ENCODE results near the gene CDH13.

Gene CDH13

DNA sequence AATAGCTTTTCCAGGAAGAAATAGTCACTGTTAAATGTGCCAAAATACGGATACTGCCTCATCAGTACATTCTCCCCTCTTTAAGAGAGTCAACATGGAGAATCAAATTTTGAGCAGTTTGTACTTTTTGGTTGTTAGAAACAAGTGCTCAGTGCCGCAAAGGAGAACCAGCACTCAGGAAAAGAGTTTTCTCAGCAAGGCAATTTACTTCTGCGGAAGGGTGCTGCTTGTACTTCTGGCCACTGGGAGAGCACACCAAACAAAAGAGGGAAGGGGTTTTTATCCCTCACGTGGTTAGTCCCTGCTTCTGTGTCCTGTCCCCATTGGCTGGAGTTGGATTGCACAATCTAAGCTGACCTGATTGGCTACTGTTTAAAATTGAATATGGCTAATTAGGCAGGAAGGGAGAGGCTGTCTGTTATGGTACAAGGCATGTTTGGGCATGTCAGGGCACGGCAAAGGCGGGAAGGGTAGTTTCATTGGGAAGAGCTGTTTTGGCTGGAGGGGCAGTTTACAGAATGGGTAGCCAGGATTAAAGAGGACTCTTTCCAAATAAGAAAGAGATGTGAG lies 499.3 kb downstream of the CDH13 start:
- H3K27me3 ChIP-seq (ENCODE audit: insufficient read depth, poor library complexity, severe bottlenecking), result no peaks in the 10 kb centered on the region
- no peaks in the 10 kb centered on the region for H3K4me1 ChIP-seq (ENCODE audit: insufficient read depth, poor library complexity, severe bottlenecking)
- no peak for DNase-seq (ENCODE audit: low spot score)
- no peak overlapping the region for H3K4me3 ChIP-seq (ENCODE audit: severe bottlenecking)
- H3K9me3 ChIP-seq (ENCODE audit: severe bottlenecking), result peaks cover 22% of the 10 kb centered on the region
- TF ChIP-seq, protein P1, sequence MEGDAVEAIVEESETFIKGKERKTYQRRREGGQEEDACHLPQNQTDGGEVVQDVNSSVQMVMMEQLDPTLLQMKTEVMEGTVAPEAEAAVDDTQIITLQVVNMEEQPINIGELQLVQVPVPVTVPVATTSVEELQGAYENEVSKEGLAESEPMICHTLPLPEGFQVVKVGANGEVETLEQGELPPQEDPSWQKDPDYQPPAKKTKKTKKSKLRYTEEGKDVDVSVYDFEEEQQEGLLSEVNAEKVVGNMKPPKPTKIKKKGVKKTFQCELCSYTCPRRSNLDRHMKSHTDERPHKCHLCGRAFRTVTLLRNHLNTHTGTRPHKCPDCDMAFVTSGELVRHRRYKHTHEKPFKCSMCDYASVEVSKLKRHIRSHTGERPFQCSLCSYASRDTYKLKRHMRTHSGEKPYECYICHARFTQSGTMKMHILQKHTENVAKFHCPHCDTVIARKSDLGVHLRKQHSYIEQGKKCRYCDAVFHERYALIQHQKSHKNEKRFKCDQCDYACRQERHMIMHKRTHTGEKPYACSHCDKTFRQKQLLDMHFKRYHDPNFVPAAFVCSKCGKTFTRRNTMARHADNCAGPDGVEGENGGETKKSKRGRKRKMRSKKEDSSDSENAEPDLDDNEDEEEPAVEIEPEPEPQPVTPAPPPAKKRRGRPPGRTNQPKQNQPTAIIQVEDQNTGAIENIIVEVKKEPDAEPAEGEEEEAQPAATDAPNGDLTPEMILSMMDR (IDR thresholded peaks at IDR 0.05; ENCODE audit: poor library complexity, severe bottlenecking), result no peak
- no peak overlapping the region for H3K27ac ChIP-seq (ENCODE audit: poor library complexity, severe bottlenecking)
- H3K36me3 ChIP-seq (ENCODE audit: low read depth), result peaks cover 24% of the 10 kb centered on the region
- no peak for ATAC-seq (ENCODE audit: low read depth)

DNA sequence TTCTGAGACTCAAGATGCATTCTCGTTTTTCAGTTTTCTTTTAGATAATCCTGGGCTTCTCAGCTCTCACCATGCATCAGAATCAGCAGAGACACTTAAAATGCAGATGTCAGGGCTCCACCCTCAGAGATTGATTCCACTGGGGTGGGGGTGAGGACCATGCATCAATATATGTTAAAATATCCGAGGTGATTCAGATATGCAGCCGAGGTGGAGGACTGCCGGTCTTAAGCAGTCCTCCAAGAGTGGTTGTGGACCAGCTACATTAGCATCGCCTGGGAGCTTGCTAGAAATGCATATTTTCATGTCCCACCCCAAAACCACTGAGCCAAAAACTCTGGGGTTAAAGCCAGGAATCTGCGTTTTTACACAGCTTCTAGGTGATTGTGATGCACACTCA lies 501.3 kb downstream of the CDH13 start:
- DNase-seq (ENCODE audit: low spot score) (no peak), ATAC-seq (ENCODE audit: low read depth) (no peak)
- Histone ChIP-seq H3K27ac (ENCODE audit: poor library complexity, severe bottlenecking) (no peak overlapping the region), H3K9me3 (ENCODE audit: severe bottlenecking) (peaks cover 22% of the 10 kb centered on the region), H3K4me3 (ENCODE audit: severe bottlenecking) (no peak overlapping the region), H3K36me3 (ENCODE audit: low read depth) (peaks cover 21% of the 10 kb centered on the region), H3K4me1 (ENCODE audit: insufficient read depth, poor library complexity, severe bottlenecking) (no peaks in the 10 kb centered on the region), H3K27me3 (ENCODE audit: insufficient read depth, poor library complexity, severe bottlenecking) (no peaks in the 10 kb centered on the region)
- TF ChIP-seq, protein P1 (IDR thresholded peaks at IDR 0.05; ENCODE audit: poor library complexity, severe bottlenecking), result no peak

DNA sequence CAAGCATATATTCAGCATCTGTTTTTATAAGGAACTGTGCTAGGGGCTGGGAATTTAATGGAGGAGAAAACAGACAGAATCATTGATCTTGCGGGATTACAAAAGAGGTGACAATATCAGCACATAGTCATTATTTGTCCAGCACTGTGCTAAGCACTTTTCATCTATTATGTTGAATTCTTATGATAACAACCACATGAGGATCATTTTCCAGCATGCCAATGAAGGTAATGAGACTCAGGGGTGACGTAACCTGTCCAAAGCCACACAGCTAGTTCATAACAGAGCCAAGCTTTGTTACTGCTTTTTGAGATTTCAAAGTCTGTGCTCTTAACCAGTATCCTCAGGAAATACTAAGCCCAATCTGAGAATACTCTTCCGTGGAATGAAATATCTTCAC lies 503.3 kb downstream of the CDH13 start:
- Histone ChIP-seq H3K4me3 (ENCODE audit: severe bottlenecking) (no peak overlapping the region), H3K9me3 (ENCODE audit: severe bottlenecking) (peaks cover 13% of the 10 kb centered on the region), H3K4me1 (ENCODE audit: insufficient read depth, poor library complexity, severe bottlenecking) (no peaks in the 10 kb centered on the region), H3K27me3 (ENCODE audit: insufficient read depth, poor library complexity, severe bottlenecking) (no peaks in the 10 kb centered on the region), H3K27ac (ENCODE audit: poor library complexity, severe bottlenecking) (no peak overlapping the region), H3K36me3 (ENCODE audit: low read depth) (peaks cover 17% of the 10 kb centered on the region)
- DNase-seq (ENCODE audit: low spot score) (no peak), ATAC-seq (ENCODE audit: low read depth) (no peak)
- TF ChIP-seq, protein P1 (IDR thresholded peaks at IDR 0.05; ENCODE audit: poor library complexity, severe bottlenecking), result no peak

DNA sequence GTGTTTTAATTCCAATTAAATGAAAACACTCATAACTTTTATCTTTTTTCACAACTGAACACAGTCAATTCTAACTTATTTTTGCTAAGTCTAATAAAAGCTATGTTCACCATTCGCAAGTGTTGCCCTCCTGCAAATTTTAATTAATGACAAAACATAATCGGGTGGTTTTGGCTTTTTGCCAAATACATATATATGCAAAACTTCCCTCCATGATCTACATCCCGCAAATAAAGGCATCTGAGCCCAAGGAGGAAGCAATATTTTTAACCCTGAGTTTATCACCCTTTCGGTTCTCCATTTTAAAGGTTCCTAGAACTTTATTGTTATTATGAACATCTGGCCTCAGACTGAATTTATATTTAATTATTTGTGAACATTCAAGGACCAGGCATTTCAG lies 507.9 kb downstream of the CDH13 start:
- ATAC-seq (ENCODE audit: low read depth) (no peak), DNase-seq (ENCODE audit: low spot score) (no peak)
- peaks cover 4% of the 10 kb centered on the region for H3K4me1 ChIP-seq (ENCODE audit: insufficient read depth, poor library complexity, severe bottlenecking)
- no peaks in the 10 kb centered on the region for H3K27me3 ChIP-seq (ENCODE audit: insufficient read depth, poor library complexity, severe bottlenecking)
- no peaks in the 10 kb centered on the region for H3K36me3 ChIP-seq (ENCODE audit: low read depth)
- H3K9me3 ChIP-seq (ENCODE audit: severe bottlenecking), result no peaks in the 10 kb centered on the region
- TF ChIP-seq, protein P1 (IDR thresholded peaks at IDR 0.05; ENCODE audit: poor library complexity, severe bottlenecking), result no peak
- H3K27ac ChIP-seq (ENCODE audit: poor library complexity, severe bottlenecking), result no peak overlapping the region
- no peak overlapping the region for H3K4me3 ChIP-seq (ENCODE audit: severe bottlenecking)

DNA sequence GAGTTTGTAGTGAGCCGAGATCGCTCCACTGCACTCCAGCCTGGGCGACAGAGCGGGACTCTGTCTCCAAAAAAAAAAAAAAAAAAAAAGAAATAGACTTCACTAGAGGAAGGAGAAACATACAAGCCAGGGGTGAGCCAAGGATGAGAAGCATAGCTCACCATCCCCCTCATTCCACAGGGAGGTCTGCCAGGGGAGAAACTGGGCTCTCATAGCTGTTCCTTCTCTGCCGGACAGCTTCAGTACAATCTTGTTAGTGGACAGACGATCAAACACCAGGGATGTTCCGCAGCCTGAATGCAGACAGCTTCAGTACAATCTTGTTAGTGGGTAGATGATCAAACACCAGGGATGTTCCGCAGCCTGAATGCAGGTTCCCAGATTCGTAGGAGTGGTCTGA lies 509.6 kb downstream of the CDH13 start:
- H3K27ac ChIP-seq (ENCODE audit: poor library complexity, severe bottlenecking), result no peak overlapping the region
- no peak for DNase-seq (ENCODE audit: low spot score)

More for the DNA sequence above, 509.6 kb downstream of the CDH13 start:
- H3K9me3 ChIP-seq (ENCODE audit: severe bottlenecking), result no peaks in the 10 kb centered on the region
- H3K27me3 ChIP-seq (ENCODE audit: insufficient read depth, poor library complexity, severe bottlenecking), result no peaks in the 10 kb centered on the region
- peaks cover 4% of the 10 kb centered on the region for H3K4me1 ChIP-seq (ENCODE audit: insufficient read depth, poor library complexity, severe bottlenecking)
- no peak overlapping the region for H3K4me3 ChIP-seq (ENCODE audit: severe bottlenecking)
- ATAC-seq (ENCODE audit: low read depth), result no peak
- TF ChIP-seq, protein P1 (IDR thresholded peaks at IDR 0.05; ENCODE audit: poor library complexity, severe bottlenecking), result no peak
- no peaks in the 10 kb centered on the region for H3K36me3 ChIP-seq (ENCODE audit: low read depth)

All from RWPE2 (cell line).